IMR-90 (cell line): ENCODE measurements around the gene VSIG10L2. TPM values are rescaled to one million over a fixed set of nuclear protein-coding genes. Genes with fewer than 3 reads are reported as not detected.

Source experiments
- ATAC-seq: fragments of 200-7000 bp; cut with Tn5 transposase; 2 replicates; pipeline ENCODE4 v1.9.1; 2020; ENCODE audit warnings: low read depth, mild to moderate bottlenecking, moderate library complexity
- BruUV-seq: library from RNA; stranded (reverse); fragments of 400-500 nt; replicated peaks from 2 replicates; lab custom pipeline; 2021; lab: Mats Ljungman, UMichigan
- CTCF ChIA-PET: fragments of 300-600 bp; formaldehyde crosslinking; extraction: SDS; loops from one replicate; lab custom pipeline; 2021; ENCODE audit warnings: antibody characterized with exemption; lab: Yijun Ruan, JAX
- POLR2A ChIA-PET: fragments of 300-600 bp; sonication (Branson Sonifier 250); formaldehyde crosslinking; loops from one replicate; lab custom pipeline; 2022; ENCODE audit warnings: antibody characterized with exemption; ENCODE audit not compliant: unreplicated experiment; lab: Charles Lee
- DNase-seq: peaks from one replicate; pipeline ENCODE4 v3.0.0; 2013
- H2AFZ ChIP-seq: replicated peaks from 2 replicates; pipeline ENCODE3; 2013; ENCODE audit warnings: low read length, mild to moderate bottlenecking; ENCODE audit not compliant: poor library complexity
- H2AK5ac ChIP-seq: 2 replicates; pipeline ENCODE4 v1.6.1; 2013; ENCODE audit warnings: low read depth, low read length, inconsistent platforms
- H2AK9ac ChIP-seq: replicated peaks from 2 replicates; pipeline ENCODE3; 2013; ENCODE audit warnings: mild to moderate bottlenecking, low read depth, low read length, moderate library complexity; ENCODE audit not compliant: poor library complexity
- H2BK120ac ChIP-seq: 2 replicates; pipeline ENCODE4 v1.6.1; 2013; ENCODE audit warnings: low read depth, low read length, inconsistent platforms
- H2BK15ac ChIP-seq: 3 replicates; pipeline ENCODE4 v1.6.1; 2013; ENCODE audit warnings: low read depth, low read length, inconsistent platforms
- H2BK20ac ChIP-seq: 2 replicates; pipeline ENCODE4 v1.6.1; 2013; ENCODE audit warnings: low read depth, mild to moderate bottlenecking, inconsistent platforms, low read length, moderate library complexity
- H2BK5ac ChIP-seq: 2 replicates; pipeline ENCODE4 v1.6.1; 2013; ENCODE audit warnings: mild to moderate bottlenecking, low read depth, low read length, inconsistent platforms; ENCODE audit not compliant: poor library complexity, severe bottlenecking
- H3K14ac ChIP-seq: replicated peaks from 2 replicates; pipeline ENCODE4 v1.6.1; 2013; ENCODE audit warnings: low read depth, low read length, inconsistent platforms
- H3K18ac ChIP-seq: 2 replicates; pipeline ENCODE4 v1.6.1; 2013; ENCODE audit warnings: low read depth, low read length, control low read depth
- H3K23ac ChIP-seq: 2 replicates; pipeline ENCODE4 v1.6.1; 2013; ENCODE audit warnings: low read depth, low read length, inconsistent platforms
- H3K27ac ChIP-seq: 2 replicates; pipeline ENCODE4 v1.5.1; 2013; ENCODE audit warnings: mild to moderate bottlenecking, control low read depth, low read length; ENCODE audit not compliant: insufficient read depth
- H3K27me3 ChIP-seq: 2 replicates; pipeline ENCODE4 v1.6.1; 2013; ENCODE audit warnings: low read length; ENCODE audit not compliant: control insufficient read depth, insufficient read depth
- H3K36me3 ChIP-seq: 2 replicates; pipeline ENCODE4 v1.6.1; 2013; ENCODE audit warnings: low read length, mixed read lengths; ENCODE audit not compliant: control insufficient read depth, insufficient read depth
- H3K4ac ChIP-seq: 2 replicates; pipeline ENCODE4 v1.6.1; 2013; ENCODE audit warnings: low read depth, low read length, inconsistent platforms
- H3K4me1 ChIP-seq: 2 replicates; pipeline ENCODE4 v1.6.1; 2013; ENCODE audit warnings: low read length, mixed read lengths; ENCODE audit not compliant: control insufficient read depth, insufficient read depth
- H3K4me2 ChIP-seq: 2 replicates; pipeline ENCODE4 v1.6.1; 2013; ENCODE audit warnings: low read depth, mild to moderate bottlenecking, control low read depth, low read length, moderate library complexity
- H3K4me3 ChIP-seq: 2 replicates; pipeline ENCODE4 v1.5.1; 2013; ENCODE audit warnings: low read depth, mild to moderate bottlenecking, control low read depth, low read length, moderate library complexity; ENCODE audit not compliant: insufficient read depth
- H3K56ac ChIP-seq: 2 replicates; pipeline ENCODE4 v1.6.1; 2013; ENCODE audit warnings: low read length, inconsistent platforms; ENCODE audit not compliant: insufficient read depth; ENCODE audit errors: extremely low read depth
- H3K79me1 ChIP-seq, 2 experiments: 2 replicates each; pipeline ENCODE4 v1.6.1; 2013; ENCODE audit warnings: low read length in 2 of 2, inconsistent platforms in 1 of 2, low read depth in 1 of 2
- H3K9ac ChIP-seq: 2 replicates; pipeline ENCODE4 v1.6.1; 2013; ENCODE audit warnings: low read depth, low read length, control low read depth
- H3K9me1 ChIP-seq: 2 replicates; pipeline ENCODE4 v1.6.1; 2013; ENCODE audit warnings: low read length, inconsistent platforms; ENCODE audit not compliant: insufficient read depth
- H3K9me3 ChIP-seq: 2 replicates; pipeline ENCODE4 v1.6.1; 2013; ENCODE audit warnings: low read length; ENCODE audit not compliant: control insufficient read depth, insufficient read depth
- H4K20me1 ChIP-seq: 2 replicates; pipeline ENCODE4 v1.6.1; 2013; ENCODE audit warnings: low read length, inconsistent platforms; ENCODE audit not compliant: insufficient read depth
- H4K5ac ChIP-seq: 2 replicates; pipeline ENCODE4 v1.6.1; 2013; ENCODE audit warnings: mild to moderate bottlenecking, low read depth, low read length, control low read depth
- H4K8ac ChIP-seq, 2 experiments: 2 replicates each; pipeline ENCODE4 v1.6.1; 2013; ENCODE audit warnings: low read depth in 2 of 2, low read length in 2 of 2, control low read depth in 1 of 2, inconsistent platforms in 1 of 2
- H4K91ac ChIP-seq: 2 replicates; pipeline ENCODE4 v1.6.1; 2013; ENCODE audit warnings: low read depth, low read length, inconsistent platforms; ENCODE audit not compliant: insufficient read depth
- WGBS, 2 experiments: methylation state at CpG; one replicate each; pipeline versions ENCODE4 v1.1.5 to v1.1.7; 2013; ENCODE audit warnings: missing lambda C conversion rate in 2 of 2; ENCODE audit not compliant: insufficient read length in 1 of 2; ENCODE audit errors: extremely low coverage in 2 of 2; 5-methylcytosine and 5-hydroxymethylcytosine counted together
- dilution Hi-C: fragments of 300-500 bp; cut with HindIII; formaldehyde crosslinking; loops from one replicate; pipeline ENCODE4 v1.14.3; 2018; ENCODE audit warnings: low sequenced_read_pairs; ENCODE audit not compliant: unreplicated experiment
- in situ Hi-C: fragments of 300-500 bp; cut with MboI; formaldehyde crosslinking; loops from 3 replicates; pipeline ENCODE4 v1.14.3; 2019; ENCODE audit warnings: low sequenced_read_pairs, inconsistent platforms, mixed read lengths
- intact Hi-C: fragments of 100-400 bp; cut with micrococcal nuclease; formaldehyde crosslinking; loops from 2 replicates; pipeline ENCODE4 v1.10.0; 2022
- polyA plus RNA-seq, 3 experiments: library from polyadenylated mRNA; depleted of rRNA; stranded (reverse); fragments of >200 nt; gene quantifications; 2 replicates each; pipeline ENCODE4 v1.2.3, GENCODE V29; 2012; ENCODE audit warnings: low replicate concordance in 1 of 3
- total RNA-seq: library from RNA; depleted of rRNA; stranded (reverse); fragments of >200 nt; gene quantifications from 2 replicates; pipeline ENCODE4 v1.2.3, GENCODE V29; 2012
- TF ChIP-seq, protein P1 (sequence below): conservative IDR thresholded peaks from 2 replicates; pipeline ENCODE4 v1.5.1; 2012; ENCODE audit warnings: mild to moderate bottlenecking, low read depth, low read length, improper control_type of control experiment
- TF ChIP-seq, protein P2 (sequence below): fragments of 150-350 bp; IDR thresholded peaks from 2 replicates; pipeline ENCODE4 v1.6.1; 2017; ENCODE audit warnings: mild to moderate bottlenecking, antibody characterized with exemption, low read length, low read depth

The VSIG10L2 gene
- total and polyA plus RNA-seq, 2 of the 4 experiments (the other 2 are of a cell fraction), result under 0.01 TPM; not detected in 1

- Histone ChIP-seq H4K20me1 (no peaks in the 10 kb centered on the region), H4K91ac (no peak overlapping the region), H3K23ac (no peak overlapping the region), H2BK15ac (no peak overlapping the region), H3K9me1 (no peaks in the 10 kb centered on the region), H3K4ac (no peak overlapping the region), H3K14ac (no peak overlapping the region), H4K5ac (no peak overlapping the region), H3K56ac (no peak overlapping the region), H3K36me3 (no peaks in the 10 kb centered on the region), H3K27ac (no peak overlapping the region), H2BK120ac (no peak overlapping the region), H3K9ac (no peak overlapping the region), H2BK20ac (no peak overlapping the region), H2AK5ac (no peak overlapping the region), H4K8ac (no peak overlapping the region), H2AK9ac (no peak overlapping the region), H3K79me1 (no peaks in the 10 kb centered on the region), H3K4me3 (no peak overlapping the region), H3K4me1 (no peaks in the 10 kb centered on the region), H3K4me2 (no peak overlapping the region), H3K27me3 (peaks cover 10% of the 10 kb centered on the region), H3K9me3 (no peaks in the 10 kb centered on the region), H3K18ac (no peak overlapping the region), H2BK5ac (no peak overlapping the region), H2AFZ (no peak overlapping the region)
- TF ChIP-seq, protein P1, sequence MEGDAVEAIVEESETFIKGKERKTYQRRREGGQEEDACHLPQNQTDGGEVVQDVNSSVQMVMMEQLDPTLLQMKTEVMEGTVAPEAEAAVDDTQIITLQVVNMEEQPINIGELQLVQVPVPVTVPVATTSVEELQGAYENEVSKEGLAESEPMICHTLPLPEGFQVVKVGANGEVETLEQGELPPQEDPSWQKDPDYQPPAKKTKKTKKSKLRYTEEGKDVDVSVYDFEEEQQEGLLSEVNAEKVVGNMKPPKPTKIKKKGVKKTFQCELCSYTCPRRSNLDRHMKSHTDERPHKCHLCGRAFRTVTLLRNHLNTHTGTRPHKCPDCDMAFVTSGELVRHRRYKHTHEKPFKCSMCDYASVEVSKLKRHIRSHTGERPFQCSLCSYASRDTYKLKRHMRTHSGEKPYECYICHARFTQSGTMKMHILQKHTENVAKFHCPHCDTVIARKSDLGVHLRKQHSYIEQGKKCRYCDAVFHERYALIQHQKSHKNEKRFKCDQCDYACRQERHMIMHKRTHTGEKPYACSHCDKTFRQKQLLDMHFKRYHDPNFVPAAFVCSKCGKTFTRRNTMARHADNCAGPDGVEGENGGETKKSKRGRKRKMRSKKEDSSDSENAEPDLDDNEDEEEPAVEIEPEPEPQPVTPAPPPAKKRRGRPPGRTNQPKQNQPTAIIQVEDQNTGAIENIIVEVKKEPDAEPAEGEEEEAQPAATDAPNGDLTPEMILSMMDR, result no peak
- TF ChIP-seq, protein P2, sequence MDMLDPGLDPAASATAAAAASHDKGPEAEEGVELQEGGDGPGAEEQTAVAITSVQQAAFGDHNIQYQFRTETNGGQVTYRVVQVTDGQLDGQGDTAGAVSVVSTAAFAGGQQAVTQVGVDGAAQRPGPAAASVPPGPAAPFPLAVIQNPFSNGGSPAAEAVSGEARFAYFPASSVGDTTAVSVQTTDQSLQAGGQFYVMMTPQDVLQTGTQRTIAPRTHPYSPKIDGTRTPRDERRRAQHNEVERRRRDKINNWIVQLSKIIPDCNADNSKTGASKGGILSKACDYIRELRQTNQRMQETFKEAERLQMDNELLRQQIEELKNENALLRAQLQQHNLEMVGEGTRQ, result no peak
- ATAC-seq (no peak), DNase-seq (no peak)
- dilution Hi-C loops, result no loop called here
- no TSS peak for BruUV-seq
- WGBS, 2 experiments, result 69% methylated on average over 10 of the region's 23 CpGs; no CpG with 5 or more reads in 1 of the 2 experiments
- POLR2A ChIA-PET, result no interaction called here
- in situ Hi-C loops, result no loop called here
- CTCF ChIA-PET, result no interaction called here
- intact Hi-C loops, result no loop called here
These were observed 2.6 kb downstream of the VSIG10L2 start for GRCh38 chr11:125948278-125949051.
